ENCODE measurements around the gene MAP2K5. TPM values are rescaled to one million over a fixed set of nuclear protein-coding genes. Genes with fewer than 3 reads are reported as not detected.

Gene MAP2K5
- total RNA-seq, 1 donor from 2014 or later = 11.6 TPM

- no peak for FAIRE-seq
- Histone ChIP-seq H3K4me2 (ENCODE audit: low read length) (peak overlapping the region; percentile 40), H3K79me2 (ENCODE audit: insufficient read depth, low read length) (no peaks in the 10 kb centered on the region), H3K27me3 (ENCODE audit: insufficient read depth, low read length) (no peaks in the 10 kb centered on the region), H3K27ac (ENCODE audit: low read depth, low read length) (no peak overlapping the region), H3K4me1 (ENCODE audit: insufficient read depth, low read length) (peaks cover 13% of the 10 kb centered on the region), H2AFZ (ENCODE audit: low read depth, low read length) (no peak overlapping the region), H3K9me3 (ENCODE audit: insufficient read depth, low read depth, low read length) (no peaks in the 10 kb centered on the region), H3K9ac (ENCODE audit: low read length) (no peak overlapping the region), H4K20me1 (ENCODE audit: insufficient read depth, low read length) (peaks cover 4% of the 10 kb centered on the region), H3K4me3 (ENCODE audit: insufficient read depth, low read depth, low read length) (no peak overlapping the region), H3K36me3 (ENCODE audit: insufficient read depth, low read length) (no peaks in the 10 kb centered on the region)
- H3K4me3 Mint-ChIP-seq (ENCODE audit: unreplicated experiment) = no peak overlapping the region
- H3K27ac Mint-ChIP-seq (ENCODE audit: unreplicated experiment) = peak overlapping the region; percentile 44
- H3K27me3 Mint-ChIP-seq (ENCODE audit: low read depth, unreplicated experiment) = no peaks in the 10 kb centered on the region
- peaks cover 3% of the 10 kb centered on the region for H3K36me3 Mint-ChIP-seq (ENCODE audit: low read depth, unreplicated experiment)
- H3K4me1 Mint-ChIP-seq (ENCODE audit: low read depth, unreplicated experiment) = peaks cover 17% of the 10 kb centered on the region
- no peaks in the 10 kb centered on the region for H3K9me3 Mint-ChIP-seq (ENCODE audit: unreplicated experiment)
- no peak for TF ChIP-seq EZH2 (IDR thresholded peaks at IDR 0.05; ENCODE audit: insufficient read depth, low read length)
- TF ChIP-seq CTCF (IDR thresholded peaks at IDR 0.05; ENCODE audit: insufficient read depth, low read depth, low read length) = no peak
- DNase-seq (ENCODE audit: low read depth) = no peak
Observed at GRCh38 chr15:67548862-67549651, 6.6 kb downstream of the MAP2K5 start.

GRCh38 chr15:67549736-67550135 lies 7.2 kb downstream of the MAP2K5 start:
- H3K27ac Mint-ChIP-seq (ENCODE audit: unreplicated experiment) = no peak overlapping the region
- Histone ChIP-seq H3K4me1 (ENCODE audit: insufficient read depth, low read length) (peaks cover 13% of the 10 kb centered on the region), H2AFZ (ENCODE audit: low read depth, low read length) (no peak overlapping the region), H3K27me3 (ENCODE audit: insufficient read depth, low read length) (no peaks in the 10 kb centered on the region), H4K20me1 (ENCODE audit: insufficient read depth, low read length) (peaks cover 4% of the 10 kb centered on the region), H3K36me3 (ENCODE audit: insufficient read depth, low read length) (no peaks in the 10 kb centered on the region), H3K9me3 (ENCODE audit: insufficient read depth, low read depth, low read length) (no peaks in the 10 kb centered on the region), H3K27ac (ENCODE audit: low read depth, low read length) (no peak overlapping the region), H3K4me3 (ENCODE audit: insufficient read depth, low read depth, low read length) (no peak overlapping the region), H3K79me2 (ENCODE audit: insufficient read depth, low read length) (no peaks in the 10 kb centered on the region), H3K4me2 (ENCODE audit: low read length) (no peak overlapping the region), H3K9ac (ENCODE audit: low read length) (no peak overlapping the region)
- peaks cover 17% of the 10 kb centered on the region for H3K4me1 Mint-ChIP-seq (ENCODE audit: low read depth, unreplicated experiment)
- no peak for TF ChIP-seq CTCF (IDR thresholded peaks at IDR 0.05; ENCODE audit: insufficient read depth, low read depth, low read length)
- TF ChIP-seq EZH2 (IDR thresholded peaks at IDR 0.05; ENCODE audit: insufficient read depth, low read length) = no peak
- peaks cover 3% of the 10 kb centered on the region for H3K36me3 Mint-ChIP-seq (ENCODE audit: low read depth, unreplicated experiment)
- H3K9me3 Mint-ChIP-seq (ENCODE audit: unreplicated experiment) = no peaks in the 10 kb centered on the region
- FAIRE-seq (no peak), DNase-seq (ENCODE audit: low read depth) (no peak)
- H3K27me3 Mint-ChIP-seq (ENCODE audit: low read depth, unreplicated experiment) = no peaks in the 10 kb centered on the region
- no peak overlapping the region for H3K4me3 Mint-ChIP-seq (ENCODE audit: unreplicated experiment)

- Histone ChIP-seq H3K27ac (ENCODE audit: low read depth, low read length) (no peak overlapping the region), H3K4me2 (ENCODE audit: low read length) (no peak overlapping the region), H3K79me2 (ENCODE audit: insufficient read depth, low read length) (no peaks in the 10 kb centered on the region), H3K36me3 (ENCODE audit: insufficient read depth, low read length) (no peaks in the 10 kb centered on the region), H3K9me3 (ENCODE audit: insufficient read depth, low read depth, low read length) (no peaks in the 10 kb centered on the region), H4K20me1 (ENCODE audit: insufficient read depth, low read length) (peaks cover 4% of the 10 kb centered on the region), H3K4me3 (ENCODE audit: insufficient read depth, low read depth, low read length) (no peak overlapping the region), H3K4me1 (ENCODE audit: insufficient read depth, low read length) (peaks cover 13% of the 10 kb centered on the region), H2AFZ (ENCODE audit: low read depth, low read length) (no peak overlapping the region), H3K27me3 (ENCODE audit: insufficient read depth, low read length) (no peaks in the 10 kb centered on the region), H3K9ac (ENCODE audit: low read length) (no peak overlapping the region)
- FAIRE-seq (no peak), DNase-seq (ENCODE audit: low read depth) (no peak)
- Mint-ChIP-seq H3K27ac (ENCODE audit: unreplicated experiment) (no peak overlapping the region), H3K4me3 (ENCODE audit: unreplicated experiment) (no peak overlapping the region), H3K27me3 (ENCODE audit: low read depth, unreplicated experiment) (no peaks in the 10 kb centered on the region), H3K4me1 (ENCODE audit: low read depth, unreplicated experiment) (peaks cover 17% of the 10 kb centered on the region), H3K9me3 (ENCODE audit: unreplicated experiment) (no peaks in the 10 kb centered on the region), H3K36me3 (ENCODE audit: low read depth, unreplicated experiment) (peaks cover 2% of the 10 kb centered on the region)
- TF ChIP-seq EZH2 (IDR thresholded peaks at IDR 0.05; ENCODE audit: insufficient read depth, low read length) (no peak), CTCF (IDR thresholded peaks at IDR 0.05; ENCODE audit: insufficient read depth, low read depth, low read length) (no peak)
Observed at GRCh38 chr15:67550522-67550921, 8.0 kb downstream of the MAP2K5 start.

All from astrocyte (in vitro differentiated cells and primary cell).